22Rv1 (cell line): ENCODE results near the gene RUSF1.

Source experiments
- ZFX ChIP-seq: fragments of 450-650 bp; IDR thresholded peaks from 2 replicates; pipeline ENCODE4 v1.6.1; 2017; ENCODE audit warnings: antibody characterized with exemption, borderline replicate concordance
- TF ChIP-seq, protein P1 (sequence below): fragments of 450-650 bp; IDR thresholded peaks from 2 replicates; pipeline ENCODE4 v1.5.1; 2017; ENCODE audit warnings: mild to moderate bottlenecking

DNA sequence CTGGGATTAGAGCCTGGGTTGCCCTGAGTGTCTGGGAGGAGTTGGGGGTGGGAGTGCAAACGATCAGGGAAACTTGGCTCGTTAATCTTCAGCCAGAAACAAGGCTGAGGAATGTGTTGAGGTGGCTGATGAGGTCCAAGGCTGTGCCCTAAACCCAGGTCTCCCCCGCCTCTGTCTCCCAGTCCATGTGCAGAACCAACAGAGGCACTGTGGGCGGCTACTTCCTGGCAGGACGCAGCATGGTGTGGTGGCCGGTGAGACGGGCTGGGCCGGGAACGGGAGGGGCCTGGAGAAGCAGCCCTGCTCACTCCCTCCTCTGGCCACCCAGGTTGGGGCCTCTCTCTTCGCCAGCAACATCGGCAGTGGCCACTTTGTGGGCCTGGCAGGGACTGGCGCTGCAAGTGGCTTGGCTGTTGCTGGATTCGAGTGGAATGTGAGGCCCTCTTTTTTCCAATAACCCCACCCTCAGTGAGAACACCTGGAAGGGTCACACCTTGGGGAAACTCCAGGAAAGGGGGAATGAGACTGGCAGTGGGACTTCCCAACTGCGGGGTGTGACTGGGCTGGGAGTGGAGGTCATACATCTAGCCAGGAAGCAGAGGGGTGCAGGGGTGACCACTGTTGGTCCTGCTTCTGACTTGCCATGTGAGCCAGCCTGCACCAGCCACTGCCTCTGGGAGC, 23.6 kb downstream of the RUSF1 start:
- TF ChIP-seq, protein P1, sequence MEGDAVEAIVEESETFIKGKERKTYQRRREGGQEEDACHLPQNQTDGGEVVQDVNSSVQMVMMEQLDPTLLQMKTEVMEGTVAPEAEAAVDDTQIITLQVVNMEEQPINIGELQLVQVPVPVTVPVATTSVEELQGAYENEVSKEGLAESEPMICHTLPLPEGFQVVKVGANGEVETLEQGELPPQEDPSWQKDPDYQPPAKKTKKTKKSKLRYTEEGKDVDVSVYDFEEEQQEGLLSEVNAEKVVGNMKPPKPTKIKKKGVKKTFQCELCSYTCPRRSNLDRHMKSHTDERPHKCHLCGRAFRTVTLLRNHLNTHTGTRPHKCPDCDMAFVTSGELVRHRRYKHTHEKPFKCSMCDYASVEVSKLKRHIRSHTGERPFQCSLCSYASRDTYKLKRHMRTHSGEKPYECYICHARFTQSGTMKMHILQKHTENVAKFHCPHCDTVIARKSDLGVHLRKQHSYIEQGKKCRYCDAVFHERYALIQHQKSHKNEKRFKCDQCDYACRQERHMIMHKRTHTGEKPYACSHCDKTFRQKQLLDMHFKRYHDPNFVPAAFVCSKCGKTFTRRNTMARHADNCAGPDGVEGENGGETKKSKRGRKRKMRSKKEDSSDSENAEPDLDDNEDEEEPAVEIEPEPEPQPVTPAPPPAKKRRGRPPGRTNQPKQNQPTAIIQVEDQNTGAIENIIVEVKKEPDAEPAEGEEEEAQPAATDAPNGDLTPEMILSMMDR: no peak
- no peak for TF ChIP-seq ZFX
